ENCODE results near the gene LAMB1.

The LAMB1 gene

DNA sequence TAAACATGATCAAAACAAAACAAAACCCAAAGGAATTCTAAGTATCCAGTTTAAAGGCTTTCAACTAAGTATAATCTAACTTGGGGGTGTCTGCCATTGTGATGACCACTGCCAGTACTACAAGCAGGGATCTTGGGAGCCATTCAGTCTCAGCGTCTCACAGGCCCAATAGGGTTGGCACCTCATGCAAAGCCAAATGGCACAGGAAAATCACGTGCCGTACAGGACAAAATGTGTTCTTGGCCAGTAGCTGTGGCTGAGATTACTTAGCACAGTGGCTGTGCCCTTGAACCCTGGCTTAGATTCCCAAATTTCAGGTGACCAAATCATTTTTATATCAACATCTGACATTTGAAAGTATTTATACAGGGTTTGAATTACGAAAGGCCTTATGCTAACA is 62.0 kb downstream of the LAMB1 start:
- no peak for DNase-seq (ENCODE audit: low spot score)
- Histone ChIP-seq H3K4me3 (no peak overlapping the region), H3K27ac (peak overlapping the region in 1 of 2 donors; percentile 90)
- no peak for TF ChIP-seq CTCF (IDR thresholded peaks at IDR 0.05)

- peak overlapping the region; percentile 6 to 90 for H3K27ac ChIP-seq
- no peak overlapping the region for H3K4me3 ChIP-seq
- TF ChIP-seq CTCF (IDR thresholded peaks at IDR 0.05): no peak
- no peak for DNase-seq (ENCODE audit: low spot score)
Measured at GRCh38 chr7:107939573-107940489, 63.1 kb downstream of the LAMB1 start.

DNA sequence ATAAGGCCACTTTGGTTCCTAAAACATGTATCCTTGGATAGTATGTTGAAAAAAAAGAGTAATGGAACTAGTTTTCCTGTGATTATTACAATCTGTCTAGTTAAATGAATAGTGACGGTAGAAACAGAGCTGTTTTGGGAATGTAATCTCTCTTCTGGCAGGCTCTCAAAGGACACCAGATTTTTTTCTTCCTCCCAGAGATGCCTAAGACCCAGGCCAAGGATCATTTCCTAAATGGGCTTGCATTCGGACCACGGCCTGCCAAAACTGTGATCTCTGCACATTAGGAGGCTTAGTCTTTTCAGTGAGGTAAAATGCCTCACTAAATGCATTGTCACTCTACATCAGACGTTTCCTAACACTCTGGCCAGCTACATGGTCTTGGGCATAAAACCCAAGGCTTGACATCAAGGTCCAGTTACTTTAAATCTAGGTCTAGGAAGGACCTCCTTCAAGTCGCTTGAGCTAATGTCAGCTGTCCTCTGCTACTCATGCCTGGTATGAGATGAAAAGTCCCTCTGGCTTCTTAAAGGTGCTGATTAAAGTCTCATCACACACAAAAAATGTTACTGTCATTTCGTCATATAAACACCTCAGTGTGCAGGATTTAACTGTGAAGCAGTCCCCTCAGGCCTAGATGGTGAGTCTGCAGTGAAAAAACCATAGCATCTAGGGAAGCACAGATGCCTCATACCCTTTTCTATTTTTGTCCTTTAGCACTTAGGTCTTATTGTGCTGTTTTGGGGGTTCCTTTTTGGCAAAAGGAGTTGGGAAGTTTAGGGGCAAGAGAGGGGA is 64.3 kb downstream of the LAMB1 start:
- no peak for TF ChIP-seq CTCF (IDR thresholded peaks at IDR 0.05)
- Histone ChIP-seq H3K4me3 (no peak overlapping the region), H3K27ac (peak overlapping the region in 1 of 2 donors; percentile 90)
- no peak for DNase-seq (ENCODE audit: low spot score)

DNA sequence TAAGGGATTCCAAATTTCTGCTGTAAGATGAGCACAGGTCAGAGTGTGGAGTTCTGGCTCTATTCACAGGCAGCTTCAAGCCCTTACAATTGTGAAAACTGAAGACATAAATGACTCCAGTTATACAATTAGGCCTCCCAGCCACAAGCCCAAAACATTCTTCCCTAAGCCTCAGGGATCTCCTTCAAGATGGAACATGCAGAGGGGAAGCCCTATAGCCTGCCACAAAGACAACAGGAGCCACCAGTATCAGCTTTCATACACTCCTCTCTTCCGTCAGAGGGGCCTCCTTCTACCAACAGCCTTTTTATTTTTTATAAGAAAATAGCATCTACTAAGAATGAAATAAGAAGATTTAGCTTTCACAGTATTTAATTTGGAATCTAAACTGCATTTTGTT is 65.4 kb downstream of the LAMB1 start:
- no peak for TF ChIP-seq CTCF (IDR thresholded peaks at IDR 0.05)
- H3K27ac ChIP-seq: peak overlapping the region in 1 of 2 donors; percentile 39
- H3K4me3 ChIP-seq: no peak overlapping the region
- DNase-seq (ENCODE audit: low spot score): no peak

DNA sequence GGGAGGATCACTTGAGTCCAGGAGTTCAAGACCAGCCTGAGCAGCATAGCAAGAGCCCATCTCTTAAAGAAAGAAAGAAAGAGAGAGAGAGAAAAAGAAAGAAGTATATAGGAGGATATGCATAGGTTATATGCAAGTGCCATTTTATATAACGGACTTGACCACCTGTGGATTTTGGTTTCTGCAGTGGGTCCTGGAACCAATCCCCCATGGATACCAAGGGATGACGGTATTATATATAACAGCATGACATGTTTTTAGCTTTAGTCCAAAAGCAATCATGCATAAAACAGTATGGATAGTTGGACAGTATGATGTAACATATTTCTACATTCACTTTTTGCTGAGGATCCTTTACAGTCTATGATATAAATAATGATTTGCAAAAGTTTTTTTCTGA is 66.6 kb downstream of the LAMB1 start:
- no peak for DNase-seq (ENCODE audit: low spot score)
- no peak overlapping the region for H3K27ac ChIP-seq
- no peak for TF ChIP-seq CTCF (IDR thresholded peaks at IDR 0.05)
- no peak overlapping the region for H3K4me3 ChIP-seq

DNA sequence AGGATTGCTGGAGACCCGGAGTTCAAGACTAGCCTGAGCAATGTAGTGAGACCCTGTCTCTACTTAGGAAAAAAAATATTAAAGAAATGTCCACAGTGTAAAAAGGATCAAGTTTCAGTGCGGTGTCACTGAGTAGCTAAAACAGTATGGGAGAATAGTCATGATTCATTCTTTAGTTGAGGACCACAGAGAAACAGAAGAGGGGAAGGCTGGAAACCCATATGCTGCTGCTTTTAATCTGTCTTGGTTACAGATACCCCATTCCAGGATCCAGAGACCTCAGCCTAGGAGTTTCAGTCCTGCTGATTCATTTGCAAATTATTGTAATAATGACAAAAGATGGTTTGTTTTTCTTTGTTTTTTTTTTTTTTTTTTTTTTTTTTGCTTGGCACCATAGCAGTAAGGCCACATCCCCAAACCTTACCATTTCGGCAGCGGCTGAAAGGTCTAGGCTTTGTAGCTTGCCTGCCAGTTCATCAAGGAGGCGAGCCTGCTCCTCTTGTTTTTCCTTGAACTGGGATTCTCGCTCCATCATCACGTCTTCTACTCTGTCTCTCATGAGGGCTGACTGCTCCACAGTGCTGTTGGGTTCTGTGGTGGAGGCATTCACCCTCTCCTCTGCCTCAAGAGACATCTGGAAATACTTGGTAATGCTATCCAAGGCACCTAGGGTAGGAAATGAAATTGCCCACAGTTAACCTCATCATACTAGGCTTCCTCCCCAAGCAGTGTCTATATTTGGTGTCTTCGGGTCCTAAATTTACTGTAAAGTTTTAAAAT is 67.8 kb downstream of the LAMB1 start:
- no peak for TF ChIP-seq CTCF (IDR thresholded peaks at IDR 0.05)
- Histone ChIP-seq H3K27ac (no peak overlapping the region), H3K4me3 (no peak overlapping the region)
- DNase-seq (ENCODE audit: low spot score): no peak

All from coronary artery (tissue), 2 donors.